ENCODE results near the gene LGALS9C.
"Not testable (repeated sequence)": the region's sequence is repeated elsewhere in the genome, so short reads cannot be mapped to it uniquely, and the experiment has no call there.

LGALS9C gene

DNA sequence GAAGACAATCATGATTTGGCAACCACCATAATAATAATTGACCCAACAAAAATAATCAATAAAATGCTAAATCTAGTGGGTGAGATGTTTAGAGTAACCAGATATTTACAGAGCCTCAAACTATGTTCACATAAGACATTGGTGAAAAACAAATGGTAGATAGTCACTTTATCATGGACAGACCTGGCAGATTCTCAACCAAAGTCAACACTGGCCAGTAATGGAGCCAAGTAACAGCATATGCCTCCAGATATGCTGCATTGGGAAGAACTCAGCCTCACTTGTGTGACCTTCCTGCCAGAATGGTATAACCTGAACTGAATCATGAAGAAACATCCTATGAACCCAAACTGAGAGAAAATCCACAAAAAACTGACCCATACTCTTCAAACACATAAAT, 53.8 kb downstream of the LGALS9C start:
- not testable (repeated sequence) for DNase-seq

DNA sequence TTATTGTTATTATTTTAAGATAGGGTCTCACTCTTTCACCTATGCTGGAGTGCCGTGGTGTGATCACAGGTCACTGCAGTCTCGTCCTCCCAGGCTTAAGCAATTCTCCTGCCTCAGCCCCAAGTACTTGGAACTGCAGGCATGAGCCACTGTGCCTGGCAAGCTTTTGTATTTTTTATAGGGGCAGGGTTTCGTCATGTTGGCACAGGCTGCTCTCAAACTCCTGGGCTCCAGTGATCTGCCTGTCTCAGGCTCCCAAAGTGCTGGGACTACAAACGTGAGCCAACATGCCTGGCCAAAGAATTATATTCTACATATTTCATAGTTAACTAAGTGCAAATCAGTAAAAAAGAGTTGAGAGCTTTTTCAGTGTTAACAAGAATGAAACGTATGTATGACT, 65.6 kb downstream of the LGALS9C start:
- DNase-seq, result not testable (repeated sequence)

DNA sequence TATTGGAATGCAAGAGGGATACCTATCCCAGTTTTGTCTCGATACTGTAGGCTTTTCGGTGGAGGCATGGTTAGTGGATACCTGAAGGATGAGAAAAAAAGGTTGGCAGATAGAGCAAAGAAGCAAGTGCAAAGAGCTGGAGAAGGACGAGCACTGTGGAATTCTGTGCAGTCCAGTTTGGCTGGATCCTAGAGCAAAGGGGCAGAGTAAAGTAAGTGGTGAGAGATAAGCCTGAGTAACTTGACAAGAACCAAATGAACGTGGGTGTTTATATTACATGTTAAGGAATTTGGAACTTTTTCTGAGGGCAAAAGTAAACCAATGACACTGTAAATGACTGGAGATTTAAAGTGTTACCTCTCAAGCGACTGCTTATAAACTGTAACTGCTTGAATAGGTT, 66.3 kb downstream of the LGALS9C start:
- DNase-seq, result not testable (repeated sequence)
